Measurements from ENCODE around the gene WDR73. TPM values are rescaled to one million over a fixed set of nuclear protein-coding genes. Genes with fewer than 3 reads are reported as not detected.
"Not testable (repeated sequence)": the region's sequence is repeated elsewhere in the genome, so short reads cannot be mapped to it uniquely, and the experiment has no call there.

The WDR73 gene
- 19.3 and 42.7 TPM in 2 replicates for total RNA-seq (2014; rRNA removed; shearing (Covaris generic))

GRCh38 chr15:84653910-84654688, at the start of gene WDR73:
Gene WDR73, minus strand, starts transcription at chr15:84654283. Its CDS starts 9 bp downstream, at chr15:84654274.
- peak; percentile 90 for DNase-seq (ENCODE audit: low read depth)

GRCh38 chr15:84703808-84704207, 49.7 kb upstream of the WDR73 start:
- no peak for DNase-seq (ENCODE audit: low read depth)

- DNase-seq (ENCODE audit: low read depth), result no peak
Observed at GRCh38 chr15:84702961-84703482, 48.9 kb upstream of the WDR73 start.

GRCh38 chr15:84699538-84700191, 45.6 kb upstream of the WDR73 start:
- no peak for DNase-seq (ENCODE audit: low read depth)

GRCh38 chr15:84697236-84697990, 43.3 kb upstream of the WDR73 start:
- no peak for DNase-seq (ENCODE audit: low read depth)

GRCh38 chr15:84696757-84697156, 42.7 kb upstream of the WDR73 start:
- DNase-seq (ENCODE audit: low read depth), result no peak

GRCh38 chr15:84690342-84690741, 36.3 kb upstream of the WDR73 start:
- DNase-seq (ENCODE audit: low read depth), result no peak

DNA sequence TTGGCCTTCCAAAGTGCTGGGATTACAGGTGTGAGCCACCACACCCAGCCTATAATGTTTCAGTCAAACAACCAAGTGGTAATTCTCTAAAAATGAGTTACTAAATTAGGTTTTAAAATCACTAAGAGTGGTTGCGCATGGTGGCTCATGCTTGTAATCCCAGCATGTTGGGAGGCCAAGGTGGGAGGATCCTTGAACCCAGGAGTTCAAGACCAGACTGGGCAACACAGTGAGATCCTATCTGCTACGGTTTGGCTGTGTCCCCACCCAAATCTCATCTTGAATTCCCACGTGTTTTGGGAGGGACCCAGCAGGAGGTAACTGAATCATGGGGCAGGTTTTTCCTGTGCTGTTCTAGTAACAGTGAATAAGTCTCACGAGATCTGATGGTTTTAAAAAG, 35.8 kb upstream of the WDR73 start:
- DNase-seq (ENCODE audit: low read depth), result no peak

DNA sequence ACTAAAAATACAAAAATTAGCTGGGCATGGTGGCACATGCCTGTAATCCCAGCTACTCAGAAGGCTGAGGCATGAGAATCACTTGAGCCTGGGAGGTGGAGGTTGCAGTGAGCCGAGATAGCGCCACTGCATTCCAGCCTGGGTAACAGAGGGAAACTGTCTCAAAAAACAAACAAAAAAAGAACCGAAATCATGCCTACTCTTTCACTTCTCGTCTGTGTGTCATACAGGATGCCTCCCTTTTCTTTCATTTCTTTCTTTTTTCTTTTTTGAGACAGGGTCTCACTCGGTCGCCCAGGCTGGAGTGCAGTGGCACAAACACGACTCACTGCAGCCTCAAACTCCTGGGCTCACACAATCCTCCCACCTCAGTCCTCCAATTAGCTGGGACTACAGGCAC, 32.4 kb upstream of the WDR73 start:
- DNase-seq (ENCODE audit: low read depth), result not testable (repeated sequence)

DNA sequence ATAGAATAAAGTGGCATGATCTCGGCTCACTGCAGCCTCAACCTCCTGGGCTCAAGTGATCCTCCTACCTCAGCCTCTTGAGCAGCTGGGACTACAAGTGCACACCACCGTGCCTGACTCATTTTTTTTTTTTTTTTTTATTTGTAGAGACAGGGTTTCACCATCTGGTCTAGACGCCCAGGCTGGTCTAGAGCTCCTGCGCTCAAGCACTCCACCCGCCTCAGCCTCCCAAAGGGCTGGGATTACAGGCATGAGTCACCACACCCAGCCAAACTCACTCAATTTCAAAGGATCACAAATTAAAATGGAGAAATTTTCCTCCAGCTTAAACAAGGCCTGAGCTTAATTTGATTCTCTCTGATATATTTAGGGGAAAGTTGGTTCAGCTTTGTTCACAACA, 31.2 kb upstream of the WDR73 start:
- DNase-seq (ENCODE audit: low read depth), result peak; percentile 67

- DNase-seq (ENCODE audit: low read depth), result peak; percentile 11
Observed at GRCh38 chr15:84684092-84684491, 30.0 kb upstream of the WDR73 start.

GRCh38 chr15:84681831-84682230, 27.7 kb upstream of the WDR73 start:
- no peak for DNase-seq (ENCODE audit: low read depth)

GRCh38 chr15:84671211-84671610, 17.1 kb upstream of the WDR73 start:
- no peak for DNase-seq (ENCODE audit: low read depth)

- DNase-seq (ENCODE audit: low read depth), result no peak
Observed at GRCh38 chr15:84669726-84670125, 15.6 kb upstream of the WDR73 start.

DNA sequence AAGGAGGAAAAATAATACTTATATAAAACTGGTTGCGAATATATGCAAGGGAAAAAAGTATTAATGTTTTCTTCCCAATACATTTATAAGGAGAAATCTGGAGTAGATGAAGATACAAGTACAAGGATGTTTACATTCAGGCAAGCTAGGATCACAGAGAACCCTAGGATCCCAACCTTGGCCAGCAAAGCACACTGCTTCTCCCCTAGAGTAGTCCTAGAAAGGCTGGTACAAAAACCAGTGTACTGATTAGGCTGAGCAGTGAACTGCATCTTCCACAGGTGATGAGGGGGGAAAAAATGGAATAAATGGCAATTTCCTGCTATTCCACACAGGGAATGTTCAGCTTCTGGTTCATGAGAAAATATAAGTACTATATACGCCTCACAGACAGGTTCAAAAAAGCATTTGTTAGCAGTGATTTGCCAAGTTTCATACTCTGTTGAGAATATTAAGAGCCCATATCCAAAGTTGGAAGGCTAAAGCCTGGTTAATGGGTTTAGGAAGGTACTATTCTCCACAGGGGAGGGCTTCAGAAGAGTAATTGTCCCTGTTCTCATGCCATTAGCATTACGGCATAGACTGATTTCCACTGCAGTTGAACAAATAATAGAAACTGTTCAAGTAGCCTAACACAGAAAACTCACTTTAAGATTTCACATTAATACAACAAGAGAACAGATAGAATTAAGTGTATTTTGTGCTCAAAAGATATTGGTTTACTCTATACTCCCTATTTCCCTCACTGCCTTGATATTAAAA, 14.3 kb upstream of the WDR73 start:
- no peak for DNase-seq (ENCODE audit: low read depth)

GRCh38 chr15:84666373-84666772, 12.3 kb upstream of the WDR73 start:
- DNase-seq (ENCODE audit: low read depth), result no peak

GRCh38 chr15:84661001-84661400, 6.9 kb upstream of the WDR73 start:
- DNase-seq (ENCODE audit: low read depth), result no peak

DNA sequence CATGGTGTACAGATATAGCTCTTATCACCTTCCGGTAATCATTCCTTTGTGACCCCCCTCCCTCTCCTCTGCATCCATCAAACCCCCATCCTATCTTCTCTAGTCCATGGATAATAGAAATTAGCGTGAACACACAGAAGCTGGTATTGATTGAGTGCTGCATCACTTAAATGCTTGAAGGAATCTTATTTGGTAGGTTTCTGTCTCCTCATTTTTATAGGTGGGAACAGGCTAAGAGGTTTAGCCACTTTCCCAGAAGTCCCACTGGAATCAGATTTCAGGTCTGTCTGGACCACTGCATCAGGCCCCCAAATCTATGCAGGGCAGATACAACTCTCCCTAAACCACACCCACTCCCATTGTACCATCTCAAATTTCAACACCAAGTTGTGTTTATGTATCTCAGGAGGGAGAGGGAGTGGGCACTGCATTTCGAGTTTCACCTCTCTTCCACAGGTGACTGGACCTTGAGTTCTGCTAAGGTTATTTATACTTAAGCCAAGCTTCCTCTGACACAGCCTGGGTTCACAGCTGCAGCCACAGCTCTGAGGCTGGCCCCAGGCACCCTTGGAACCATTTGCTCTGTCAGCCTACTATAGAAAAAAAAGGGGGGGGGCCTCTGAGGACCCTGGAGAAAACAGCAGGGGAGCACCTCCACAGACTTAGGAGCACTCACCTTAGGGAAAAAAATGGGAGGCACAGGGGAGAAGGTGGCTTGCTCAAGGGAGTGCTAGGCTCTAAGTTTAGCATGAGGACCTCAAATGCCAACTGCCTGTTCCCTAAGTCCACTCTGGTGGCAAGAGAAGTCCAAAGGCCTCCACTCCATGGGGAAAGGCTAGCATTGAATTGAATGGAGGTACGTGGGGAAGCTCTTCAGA, 6.1 kb upstream of the WDR73 start:
- no peak for DNase-seq (ENCODE audit: low read depth)

- DNase-seq (ENCODE audit: low read depth), result no peak
Observed at GRCh38 chr15:84658788-84659411, 4.8 kb upstream of the WDR73 start.

Measured in Daoy (cell line).